CD8-positive, alpha-beta memory T cell (primary cell): Measurements from ENCODE around the gene SMPD3. TPM values are rescaled to one million over a fixed set of nuclear protein-coding genes. Genes with fewer than 3 reads are reported as not detected.

Source experiments
- CTCF ChIA-PET: fragments of 350-600 bp; sonication (Branson Sonifier 250); formaldehyde crosslinking; loops from one replicate; lab custom pipeline; 2021; ENCODE audit warnings: antibody characterized with exemption; lab: Charles Lee
- POLR2A ChIA-PET: fragments of 350-600 bp; sonication (Branson Sonifier 250); formaldehyde crosslinking; loops from one replicate; lab custom pipeline; 2021; ENCODE audit warnings: antibody characterized with exemption; lab: Charles Lee
- DNase-seq, 5 donors: peaks; one replicate each; pipeline versions ENCODE4 v3.0.0 to v3.0.0-alpha.2; 2020 to 2022; ENCODE audit warnings: mixed read lengths in 1 of 5
- H3K27ac ChIP-seq: one replicate; pipeline ENCODE4 v1.7.0; 2013; ENCODE audit warnings: low read depth, mild to moderate bottlenecking, low read length, moderate library complexity
- H3K27me3 ChIP-seq: 2 replicates; pipeline ENCODE4 v1.7.0; 2013; ENCODE audit warnings: low read length, mild to moderate bottlenecking; ENCODE audit not compliant: insufficient read depth, poor library complexity, severe bottlenecking
- H3K36me3 ChIP-seq: 2 replicates; pipeline ENCODE4 v1.7.0; 2013; ENCODE audit warnings: mild to moderate bottlenecking, low read length, moderate library complexity; ENCODE audit not compliant: insufficient read depth
- H3K4me1 ChIP-seq: 2 replicates; pipeline ENCODE4 v1.7.0; 2013; ENCODE audit warnings: mild to moderate bottlenecking, low read length, moderate library complexity; ENCODE audit not compliant: insufficient read depth
- H3K4me3 ChIP-seq: 2 replicates; pipeline ENCODE4 v1.7.0; 2013; ENCODE audit warnings: mild to moderate bottlenecking, low read length
- H3K9me3 ChIP-seq: 2 replicates; pipeline ENCODE4 v1.7.0; 2013; ENCODE audit warnings: mild to moderate bottlenecking, low read length
- H3K27ac Mint-ChIP-seq, 8 donors: one replicate each; pipeline ENCODE4 v1.8.0; 2020 to 2021; ENCODE audit warnings: mixed read lengths in 8 of 8, mild to moderate bottlenecking in 6 of 8, inconsistent platforms in 3 of 8, moderate library complexity in 3 of 8
- H3K27me3 Mint-ChIP-seq, 2 donors: one replicate each; pipeline ENCODE4 v1.8.0; 2020 to 2021; ENCODE audit warnings: mixed read lengths in 2 of 2, mild to moderate bottlenecking in 1 of 2, moderate library complexity in 1 of 2
- H3K36me3 Mint-ChIP-seq, 3 donors: one replicate each; pipeline ENCODE4 v1.8.0; 2020 to 2021; ENCODE audit warnings: mixed read lengths in 3 of 3, inconsistent platforms in 1 of 3, mild to moderate bottlenecking in 1 of 3
- H3K4me1 Mint-ChIP-seq, 3 donors: one replicate each; pipeline ENCODE4 v1.8.0; 2020 to 2021; ENCODE audit warnings: mixed read lengths in 3 of 3, inconsistent platforms in 1 of 3, mild to moderate bottlenecking in 1 of 3
- H3K4me3 Mint-ChIP-seq, 7 donors: one replicate each; pipeline ENCODE4 v1.8.0; 2020 to 2021; ENCODE audit warnings: mixed read lengths in 7 of 7, mild to moderate bottlenecking in 6 of 7, moderate library complexity in 4 of 7, inconsistent platforms in 2 of 7
- H3K9me3 Mint-ChIP-seq, 5 donors: one replicate each; pipeline ENCODE4 v1.8.0; 2020 to 2022; ENCODE audit warnings: mixed read lengths in 5 of 5, mild to moderate bottlenecking in 3 of 5, moderate library complexity in 2 of 5, inconsistent platforms in 1 of 5
- polyA plus RNA-seq: library from polyadenylated mRNA; unstranded; fragments of 300-500 nt; fragmentation: Illumina TruSeq; gene quantifications from one replicate; pipeline ENCODE4 v1.2.3, GENCODE V29; 2021
- total RNA-seq, 2 experiments: library from RNA; stranded (reverse); gene quantifications; one replicate each; pipeline ENCODE4 v1.2.3, GENCODE V29; 2021

The SMPD3 gene
- total and polyA plus RNA-seq, 3 experiments from 2014 or later = 0.15 to 1.6 (median 0.22) TPM

DNA sequence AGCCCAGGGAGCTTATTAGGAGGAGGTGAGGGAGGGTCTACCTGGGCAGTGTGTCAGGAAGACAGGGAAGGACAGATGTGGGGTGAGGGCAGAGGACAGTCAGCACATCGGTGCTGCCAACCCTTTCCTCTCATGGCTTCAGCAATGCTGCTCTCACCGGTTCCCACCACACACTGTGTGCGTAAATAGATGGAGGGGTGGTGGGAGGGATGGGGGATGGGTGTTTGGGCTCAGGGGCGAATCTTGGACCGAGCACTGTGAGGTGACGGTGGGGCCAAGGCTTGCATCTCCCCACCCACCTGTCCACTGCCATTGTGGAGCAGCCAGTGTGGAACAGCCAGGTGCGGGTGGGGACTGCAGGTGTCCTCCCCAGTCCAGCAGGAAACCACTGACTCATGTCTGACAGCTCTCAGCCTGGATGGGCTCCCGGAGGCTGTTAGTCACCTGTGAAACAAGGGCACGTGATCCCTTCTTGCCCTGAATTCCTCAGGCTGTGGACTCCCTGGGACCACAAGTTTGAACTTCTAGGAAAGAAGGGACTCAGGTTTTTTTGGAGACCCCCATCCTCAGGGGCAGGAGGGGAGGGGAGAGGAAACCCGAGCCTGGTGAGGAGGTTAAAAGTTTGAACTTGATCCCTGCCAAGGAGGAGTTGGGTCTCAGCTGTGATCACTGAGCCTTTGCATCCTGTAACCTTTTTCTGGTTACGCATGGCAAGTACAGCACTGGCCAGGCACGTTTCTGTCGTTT is 42.7 kb upstream of the SMPD3 start:
- ChIA-PET CTCF (interaction anchor here (1.5 to 1.7 kb wide), 2 partner anchors 16 to 21 kb away, joined by 3 to 4 read pairs; no protein-coding TSS in a partner anchor), POLR2A (no interaction called here)
- H3K27ac ChIP-seq = no peak overlapping the region

DNA sequence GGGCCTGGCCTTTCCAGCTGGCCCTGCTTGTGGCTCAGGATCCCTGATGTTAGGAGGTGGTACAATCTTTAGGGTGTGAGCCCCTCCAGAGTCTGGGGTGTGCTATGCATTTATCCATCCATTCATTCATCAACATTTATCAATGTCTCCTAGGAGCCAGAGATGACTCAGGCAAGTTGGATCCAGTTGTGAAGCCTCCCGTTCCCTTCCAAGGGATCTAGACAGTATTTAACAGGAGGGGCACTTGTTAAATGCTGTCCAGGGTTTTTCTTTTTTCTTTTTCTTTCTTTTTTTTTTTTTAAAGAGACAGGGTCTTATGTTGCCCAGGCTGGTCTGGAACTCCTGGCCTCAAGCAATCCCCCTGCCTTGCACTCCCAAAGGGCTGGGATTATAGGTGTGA is 42.0 kb upstream of the SMPD3 start:
- no peak overlapping the region for H3K27ac ChIP-seq
- ChIA-PET CTCF (interaction anchor here (1.1 to 1.7 kb wide), 4 partner anchors 17 to 22 kb away, joined by 3 to 4 read pairs (median 3); no protein-coding TSS in a partner anchor), POLR2A (no interaction called here)
- H3K4me3 Mint-ChIP-seq = no peak overlapping the region
- no peak overlapping the region for H3K4me3 ChIP-seq
- H3K36me3 Mint-ChIP-seq = no peaks in the 10 kb centered on the region
- no peaks in the 10 kb centered on the region for H3K9me3 ChIP-seq
- no peaks in the 10 kb centered on the region for H3K27me3 ChIP-seq
- DNase-seq = peak in 1 of 5 donors; percentile 7
- H3K4me1 Mint-ChIP-seq = peaks cover 0 to 2% (median 0%) of the 10 kb centered on the region in 3 donors
- H3K27ac Mint-ChIP-seq = no peak overlapping the region
- no peaks in the 10 kb centered on the region for H3K4me1 ChIP-seq
- H3K36me3 ChIP-seq = no peaks in the 10 kb centered on the region
- H3K9me3 Mint-ChIP-seq = no peaks in the 10 kb centered on the region
- peaks cover 5 to 6% of the 10 kb centered on the region in 2 donors for H3K27me3 Mint-ChIP-seq

More for the DNA sequence above, 42.7 kb upstream of the SMPD3 start:
- Histone ChIP-seq H3K4me3 (no peak overlapping the region), H3K4me1 (no peaks in the 10 kb centered on the region), H3K27me3 (no peaks in the 10 kb centered on the region), H3K36me3 (no peaks in the 10 kb centered on the region), H3K9me3 (no peaks in the 10 kb centered on the region)
- peaks cover 0 to 2% (median 0%) of the 10 kb centered on the region in 3 donors for H3K4me1 Mint-ChIP-seq
- DNase-seq = peak in 1 of 5 donors; percentile 28
- no peaks in the 10 kb centered on the region for H3K9me3 Mint-ChIP-seq
- no peak overlapping the region for H3K27ac Mint-ChIP-seq
- peaks cover 5 to 6% of the 10 kb centered on the region in 2 donors for H3K27me3 Mint-ChIP-seq
- no peak overlapping the region for H3K4me3 Mint-ChIP-seq
- H3K36me3 Mint-ChIP-seq = no peaks in the 10 kb centered on the region

DNA sequence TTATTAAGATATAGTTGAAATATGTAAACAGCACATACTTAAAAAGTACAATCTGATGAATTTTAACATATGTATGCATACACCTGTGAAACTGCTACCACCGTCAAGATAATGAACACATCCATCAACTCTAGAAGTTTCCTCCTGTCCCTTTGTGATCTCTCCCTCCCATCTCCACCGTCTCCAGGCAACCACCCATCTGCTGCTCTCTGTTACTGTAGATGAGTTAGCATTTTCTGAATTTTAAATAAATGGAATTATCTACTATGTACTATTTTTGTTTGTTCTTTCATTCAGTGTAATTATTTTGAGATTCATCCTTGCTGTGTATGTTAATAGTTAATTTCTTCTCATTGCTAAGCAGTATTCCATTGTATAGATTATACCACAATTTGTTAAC is 40.2 kb upstream of the SMPD3 start:
- H3K27ac ChIP-seq = no peak overlapping the region
- Mint-ChIP-seq H3K27me3 (peaks cover 3 to 6% of the 10 kb centered on the region in 2 donors), H3K9me3 (no peaks in the 10 kb centered on the region), H3K27ac (no peak overlapping the region), H3K4me1 (peaks cover 0 to 2% (median 0%) of the 10 kb centered on the region in 3 donors), H3K36me3 (no peaks in the 10 kb centered on the region), H3K4me3 (no peak overlapping the region)
- H3K4me3 ChIP-seq = no peak overlapping the region
- ChIA-PET POLR2A (no interaction called here), CTCF (interaction anchor here (1.5 to 2.0 kb wide), 2 partner anchors 32 to 92 kb away, joined by 4 to 5 read pairs; no protein-coding TSS in a partner anchor)
- no peaks in the 10 kb centered on the region for H3K36me3 ChIP-seq
- no peaks in the 10 kb centered on the region for H3K4me1 ChIP-seq
- no peak for DNase-seq
- no peaks in the 10 kb centered on the region for H3K27me3 ChIP-seq
- H3K9me3 ChIP-seq = no peaks in the 10 kb centered on the region

GRCh38 chr16:68487669-68488068 is 39.4 kb upstream of the SMPD3 start:
- peak in 1 of 5 donors; percentile 2 for DNase-seq
- Histone ChIP-seq H3K9me3 (no peaks in the 10 kb centered on the region), H3K27me3 (no peaks in the 10 kb centered on the region), H3K36me3 (no peaks in the 10 kb centered on the region), H3K4me3 (no peak overlapping the region), H3K4me1 (no peaks in the 10 kb centered on the region), H3K27ac (no peak overlapping the region)
- ChIA-PET CTCF (interaction anchor here (1.1 to 2.2 kb wide), 6 partner anchors 17 to 92 kb away, joined by 3 to 7 read pairs (median 4); no protein-coding TSS in a partner anchor), POLR2A (no interaction called here)
- H3K4me1 Mint-ChIP-seq = peaks cover 0 to 2% (median 0%) of the 10 kb centered on the region in 3 donors
- no peaks in the 10 kb centered on the region for H3K9me3 Mint-ChIP-seq
- H3K4me3 Mint-ChIP-seq = no peak overlapping the region
- no peak overlapping the region for H3K27ac Mint-ChIP-seq
- H3K27me3 Mint-ChIP-seq = peaks cover 3 to 6% of the 10 kb centered on the region in 2 donors
- no peaks in the 10 kb centered on the region for H3K36me3 Mint-ChIP-seq

GRCh38 chr16:68487203-68487514 is 38.9 kb upstream of the SMPD3 start:
- H3K27ac Mint-ChIP-seq = no peak overlapping the region
- H3K4me1 Mint-ChIP-seq = peaks cover 0 to 2% (median 0%) of the 10 kb centered on the region in 3 donors
- Histone ChIP-seq H3K27ac (no peak overlapping the region), H3K4me1 (no peaks in the 10 kb centered on the region), H3K27me3 (no peaks in the 10 kb centered on the region), H3K4me3 (no peak overlapping the region), H3K9me3 (no peaks in the 10 kb centered on the region), H3K36me3 (no peaks in the 10 kb centered on the region)
- ChIA-PET CTCF (interaction anchor here (1.1 to 2.2 kb wide), 6 partner anchors 16 to 91 kb away, joined by 3 to 7 read pairs (median 4); no protein-coding TSS in a partner anchor), POLR2A (no interaction called here)
- peaks cover 3 to 5% of the 10 kb centered on the region in 2 donors for H3K27me3 Mint-ChIP-seq
- H3K4me3 Mint-ChIP-seq = no peak overlapping the region
- no peaks in the 10 kb centered on the region for H3K9me3 Mint-ChIP-seq
- DNase-seq = no peak
- no peaks in the 10 kb centered on the region for H3K36me3 Mint-ChIP-seq

GRCh38 chr16:68486502-68487202 is 38.3 kb upstream of the SMPD3 start:
- POLR2A ChIA-PET = no interaction called here
- no peaks in the 10 kb centered on the region for H3K36me3 ChIP-seq
- DNase-seq = peak in 1 of 5 donors; percentile 15
- peaks cover 0 to 3% of the 10 kb centered on the region in 2 donors for H3K27me3 Mint-ChIP-seq
- H3K4me3 ChIP-seq = no peak overlapping the region
- no peaks in the 10 kb centered on the region for H3K4me1 ChIP-seq
- no peaks in the 10 kb centered on the region for H3K9me3 Mint-ChIP-seq
- H3K9me3 ChIP-seq = no peaks in the 10 kb centered on the region
- H3K27ac Mint-ChIP-seq = no peak overlapping the region
- CTCF ChIA-PET = interaction anchor here (1.0 to 2.2 kb wide), 6 partner anchors 16 to 91 kb away, joined by 3 to 7 read pairs (median 4); no protein-coding TSS in a partner anchor
- H3K27me3 ChIP-seq = no peaks in the 10 kb centered on the region
- H3K36me3 Mint-ChIP-seq = no peaks in the 10 kb centered on the region
- no peak overlapping the region for H3K27ac ChIP-seq
- peaks cover 0 to 2% (median 0%) of the 10 kb centered on the region in 3 donors for H3K4me1 Mint-ChIP-seq
- H3K4me3 Mint-ChIP-seq = no peak overlapping the region

DNA sequence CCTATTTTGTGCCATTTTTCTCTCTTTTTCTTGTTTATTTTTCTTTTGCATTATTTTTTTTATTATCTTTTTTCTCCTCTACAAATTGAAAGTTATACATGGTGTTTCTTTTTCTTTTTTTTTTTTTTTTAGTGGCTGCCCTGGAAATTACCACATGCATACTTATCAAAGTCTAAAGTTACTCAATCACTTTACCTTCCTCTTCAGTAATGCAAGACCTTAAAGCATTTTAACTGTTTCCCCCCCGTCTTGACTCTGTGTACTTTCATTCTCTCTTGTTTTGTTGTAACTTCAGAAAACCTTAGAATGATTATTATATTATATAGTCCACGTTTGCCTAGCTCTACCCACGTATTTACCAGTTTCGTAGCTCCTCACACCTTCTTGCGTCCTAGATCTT is 33.3 kb upstream of the SMPD3 start:
- H3K36me3 ChIP-seq = no peaks in the 10 kb centered on the region
- H3K4me3 ChIP-seq = no peak overlapping the region
- no peaks in the 10 kb centered on the region for H3K36me3 Mint-ChIP-seq
- no peak overlapping the region for H3K27ac ChIP-seq
- peaks cover 0 to 3% (median 0%) of the 10 kb centered on the region in 5 donors for H3K9me3 Mint-ChIP-seq
- CTCF ChIA-PET = interaction anchor here (2.3 kb wide), 1 partner anchor 11 kb away, joined by 7 read pairs; no protein-coding TSS in a partner anchor
- H3K9me3 ChIP-seq = no peaks in the 10 kb centered on the region
- H3K4me1 Mint-ChIP-seq = no peaks in the 10 kb centered on the region
- no peaks in the 10 kb centered on the region for H3K4me1 ChIP-seq
- POLR2A ChIA-PET = no interaction called here
- H3K27ac Mint-ChIP-seq = no peak overlapping the region
- no peak overlapping the region for H3K4me3 Mint-ChIP-seq
- H3K27me3 Mint-ChIP-seq = peaks cover 2% of the 10 kb centered on the region in 2 donors
- DNase-seq = no peak
- H3K27me3 ChIP-seq = no peaks in the 10 kb centered on the region
